IMR-90 (cell line): ENCODE measurements around the gene CENPT. TPM values are rescaled to one million over a fixed set of nuclear protein-coding genes. Genes with fewer than 3 reads are reported as not detected.
A peak's percentile ranks its signal among the peaks of the same experiment; 100 is the strongest.

Experiments used
- ATAC-seq: fragments of 200-7000 bp; cut with Tn5 transposase; 2 replicates; pipeline ENCODE4 v1.9.1; 2020; ENCODE audit warnings: low read depth, mild to moderate bottlenecking, moderate library complexity
- BruUV-seq: library from RNA; stranded (reverse); fragments of 400-500 nt; replicated peaks from 2 replicates; lab custom pipeline; 2021; lab: Mats Ljungman, UMichigan
- CTCF ChIA-PET: fragments of 300-600 bp; formaldehyde crosslinking; extraction: SDS; loops from one replicate; lab custom pipeline; 2021; ENCODE audit warnings: antibody characterized with exemption; lab: Yijun Ruan, JAX
- POLR2A ChIA-PET: fragments of 300-600 bp; sonication (Branson Sonifier 250); formaldehyde crosslinking; loops from one replicate; lab custom pipeline; 2022; ENCODE audit warnings: antibody characterized with exemption; ENCODE audit not compliant: unreplicated experiment; lab: Charles Lee
- DNase-seq: peaks from one replicate; pipeline ENCODE4 v3.0.0; 2013
- H2AFZ ChIP-seq: replicated peaks from 2 replicates; pipeline ENCODE3; 2013; ENCODE audit warnings: low read length, mild to moderate bottlenecking; ENCODE audit not compliant: poor library complexity
- H2AK5ac ChIP-seq: 2 replicates; pipeline ENCODE4 v1.6.1; 2013; ENCODE audit warnings: low read depth, low read length, inconsistent platforms
- H2AK9ac ChIP-seq: replicated peaks from 2 replicates; pipeline ENCODE3; 2013; ENCODE audit warnings: mild to moderate bottlenecking, low read depth, low read length, moderate library complexity; ENCODE audit not compliant: poor library complexity
- H2BK120ac ChIP-seq: 2 replicates; pipeline ENCODE4 v1.6.1; 2013; ENCODE audit warnings: low read depth, low read length, inconsistent platforms
- H2BK15ac ChIP-seq: 3 replicates; pipeline ENCODE4 v1.6.1; 2013; ENCODE audit warnings: low read depth, low read length, inconsistent platforms
- H2BK20ac ChIP-seq: 2 replicates; pipeline ENCODE4 v1.6.1; 2013; ENCODE audit warnings: low read depth, mild to moderate bottlenecking, inconsistent platforms, low read length, moderate library complexity
- H2BK5ac ChIP-seq: 2 replicates; pipeline ENCODE4 v1.6.1; 2013; ENCODE audit warnings: mild to moderate bottlenecking, low read depth, low read length, inconsistent platforms; ENCODE audit not compliant: poor library complexity, severe bottlenecking
- H3K14ac ChIP-seq: replicated peaks from 2 replicates; pipeline ENCODE4 v1.6.1; 2013; ENCODE audit warnings: low read depth, low read length, inconsistent platforms
- H3K18ac ChIP-seq: 2 replicates; pipeline ENCODE4 v1.6.1; 2013; ENCODE audit warnings: low read depth, low read length, control low read depth
- H3K23ac ChIP-seq: 2 replicates; pipeline ENCODE4 v1.6.1; 2013; ENCODE audit warnings: low read depth, low read length, inconsistent platforms
- H3K27ac ChIP-seq: 2 replicates; pipeline ENCODE4 v1.5.1; 2013; ENCODE audit warnings: mild to moderate bottlenecking, control low read depth, low read length; ENCODE audit not compliant: insufficient read depth
- H3K27me3 ChIP-seq: 2 replicates; pipeline ENCODE4 v1.6.1; 2013; ENCODE audit warnings: low read length; ENCODE audit not compliant: control insufficient read depth, insufficient read depth
- H3K36me3 ChIP-seq: 2 replicates; pipeline ENCODE4 v1.6.1; 2013; ENCODE audit warnings: low read length, mixed read lengths; ENCODE audit not compliant: control insufficient read depth, insufficient read depth
- H3K4ac ChIP-seq: 2 replicates; pipeline ENCODE4 v1.6.1; 2013; ENCODE audit warnings: low read depth, low read length, inconsistent platforms
- H3K4me1 ChIP-seq: 2 replicates; pipeline ENCODE4 v1.6.1; 2013; ENCODE audit warnings: low read length, mixed read lengths; ENCODE audit not compliant: control insufficient read depth, insufficient read depth
- H3K4me2 ChIP-seq: 2 replicates; pipeline ENCODE4 v1.6.1; 2013; ENCODE audit warnings: low read depth, mild to moderate bottlenecking, control low read depth, low read length, moderate library complexity
- H3K4me3 ChIP-seq: 2 replicates; pipeline ENCODE4 v1.5.1; 2013; ENCODE audit warnings: low read depth, mild to moderate bottlenecking, control low read depth, low read length, moderate library complexity; ENCODE audit not compliant: insufficient read depth
- H3K56ac ChIP-seq: 2 replicates; pipeline ENCODE4 v1.6.1; 2013; ENCODE audit warnings: low read length, inconsistent platforms; ENCODE audit not compliant: insufficient read depth; ENCODE audit errors: extremely low read depth
- H3K79me1 ChIP-seq, 2 experiments: 2 replicates each; pipeline ENCODE4 v1.6.1; 2013; ENCODE audit warnings: low read length in 2 of 2, inconsistent platforms in 1 of 2, low read depth in 1 of 2
- H3K9ac ChIP-seq: 2 replicates; pipeline ENCODE4 v1.6.1; 2013; ENCODE audit warnings: low read depth, low read length, control low read depth
- H3K9me1 ChIP-seq: 2 replicates; pipeline ENCODE4 v1.6.1; 2013; ENCODE audit warnings: low read length, inconsistent platforms; ENCODE audit not compliant: insufficient read depth
- H3K9me3 ChIP-seq: 2 replicates; pipeline ENCODE4 v1.6.1; 2013; ENCODE audit warnings: low read length; ENCODE audit not compliant: control insufficient read depth, insufficient read depth
- H4K20me1 ChIP-seq: 2 replicates; pipeline ENCODE4 v1.6.1; 2013; ENCODE audit warnings: low read length, inconsistent platforms; ENCODE audit not compliant: insufficient read depth
- H4K5ac ChIP-seq: 2 replicates; pipeline ENCODE4 v1.6.1; 2013; ENCODE audit warnings: mild to moderate bottlenecking, low read depth, low read length, control low read depth
- H4K8ac ChIP-seq, 2 experiments: 2 replicates each; pipeline ENCODE4 v1.6.1; 2013; ENCODE audit warnings: low read depth in 2 of 2, low read length in 2 of 2, control low read depth in 1 of 2, inconsistent platforms in 1 of 2
- H4K91ac ChIP-seq: 2 replicates; pipeline ENCODE4 v1.6.1; 2013; ENCODE audit warnings: low read depth, low read length, inconsistent platforms; ENCODE audit not compliant: insufficient read depth
- MAZ ChIP-seq: IDR thresholded peaks from 2 replicates; pipeline ENCODE4 v1.6.1; 2012; ENCODE audit warnings: low read depth, mild to moderate bottlenecking, low read length, improper control_type of control experiment, moderate library complexity, borderline replicate concordance
- RAD21 ChIP-seq: IDR thresholded peaks from 2 replicates; pipeline ENCODE4 v1.6.1; 2012; ENCODE audit warnings: low read length, improper control_type of control experiment
- RFX5 ChIP-seq: IDR thresholded peaks from 2 replicates; pipeline ENCODE4 v1.8.0; 2012; ENCODE audit warnings: low read depth, mild to moderate bottlenecking, low read length, moderate library complexity
- USF2 ChIP-seq: fragments of 150-350 bp; IDR thresholded peaks from 2 replicates; pipeline ENCODE4 v1.6.1; 2017; ENCODE audit warnings: mild to moderate bottlenecking, antibody characterized with exemption, low read length, low read depth
- WGBS, 2 experiments: methylation state at CpG; one replicate each; pipeline versions ENCODE4 v1.1.5 to v1.1.7; 2013; ENCODE audit warnings: missing lambda C conversion rate in 2 of 2; ENCODE audit not compliant: insufficient read length in 1 of 2; ENCODE audit errors: extremely low coverage in 2 of 2; 5-methylcytosine and 5-hydroxymethylcytosine counted together
- dilution Hi-C: fragments of 300-500 bp; cut with HindIII; formaldehyde crosslinking; loops from one replicate; pipeline ENCODE4 v1.14.3; 2018; ENCODE audit warnings: low sequenced_read_pairs; ENCODE audit not compliant: unreplicated experiment
- in situ Hi-C: fragments of 300-500 bp; cut with MboI; formaldehyde crosslinking; loops from 3 replicates; pipeline ENCODE4 v1.14.3; 2019; ENCODE audit warnings: low sequenced_read_pairs, inconsistent platforms, mixed read lengths
- intact Hi-C: fragments of 100-400 bp; cut with micrococcal nuclease; formaldehyde crosslinking; loops from 2 replicates; pipeline ENCODE4 v1.10.0; 2022
- polyA plus RNA-seq, 3 experiments: library from polyadenylated mRNA; depleted of rRNA; stranded (reverse); fragments of >200 nt; gene quantifications; 2 replicates each; pipeline ENCODE4 v1.2.3, GENCODE V29; 2012; ENCODE audit warnings: low replicate concordance in 1 of 3
- total RNA-seq: library from RNA; depleted of rRNA; stranded (reverse); fragments of >200 nt; gene quantifications from 2 replicates; pipeline ENCODE4 v1.2.3, GENCODE V29; 2012

CENPT gene
- total and polyA plus RNA-seq, 2 of the 4 experiments (the other 2 are of a cell fraction): 33.3 to 83.1 TPM

- Histone ChIP-seq H2AK5ac (peak overlapping the region; percentile 83), H3K4me3 (peak overlapping the region; percentile 53), H3K27ac (peak overlapping the region; percentile 98), H3K4ac (peak overlapping the region; percentile 92), H2BK120ac (peak overlapping the region; percentile 76; the same call in 1 of the 2 replicates), H2BK20ac (peak overlapping the region; percentile 4; the same call in 1 of the 2 replicates), H3K79me1 (peaks cover 24 to 67% of the 10 kb centered on the region in 2 experiments), H3K4me1 (peaks cover 13% of the 10 kb centered on the region), H3K56ac (peak overlapping the region; percentile 76), H4K5ac (peak overlapping the region; percentile 98), H2BK15ac (peak overlapping the region; percentile 12; the same call in 1 of the 3 replicates), H2AK9ac (peak overlapping the region; percentile 93), H3K9ac (peak overlapping the region; percentile 94), H3K9me1 (peaks cover 21% of the 10 kb centered on the region), H3K4me2 (peak overlapping the region; percentile 96), H2BK5ac (peak overlapping the region; percentile 91), H4K8ac (peak overlapping the region; percentile 83 to 95), H2AFZ (peak overlapping the region; percentile 94), H4K91ac (peak overlapping the region; percentile 85), H3K14ac (peak overlapping the region; percentile 88), H3K27me3 (no peaks in the 10 kb centered on the region), H3K23ac (peak overlapping the region; percentile 96), H4K20me1 (peaks cover 43% of the 10 kb centered on the region), H3K9me3 (no peaks in the 10 kb centered on the region), H3K18ac (peak overlapping the region; percentile 91), H3K36me3 (0 out of 2 replicates have a peak, but pooled peaks cover 2% of the 10 kb centered on the region)
- BruUV-seq: no TSS peak
- ChIA-PET CTCF (no interaction called here), POLR2A (no interaction called here)
- DNase-seq: no peak
- TF ChIP-seq MAZ (no peak), RAD21 (no peak), RFX5 (no peak), USF2 (no peak)
- in situ Hi-C loops (no loop called here), dilution Hi-C loops (no loop called here), intact Hi-C loops (loop anchor here (2.0 kb wide), 1 partner anchor 27 kb away; the partner anchor contains the start of gene EDC4)
- WGBS, 2 experiments: no CpG with 5 or more reads among the region's 2 CpGs
- ATAC-seq: no peak
Measured at GRCh38 chr16:67846063-67846319, 1.5 kb downstream of the CENPT start.
